Measurements from ENCODE around the gene SETD1A.

- TF ChIP-seq CTCF (conservative IDR thresholded peaks at IDR 0.05 in 1 of 2, IDR thresholded peaks at IDR 0.05 in 1 of 2; ENCODE audit: extremely low read depth in 1 of 2, insufficient read depth in 1 of 2, low read depth in 1 of 2, low read length in 2 of 2) (no peak), EZH2 (IDR thresholded peaks at IDR 0.05; ENCODE audit: borderline replicate concordance, low read length) (no peak)
Measured at GRCh38 chr16:31007684-31008083, 50.1 kb downstream of the SETD1A start.

All from mammary epithelial cell (primary cell).